Measurements from ENCODE around the gene TMEM107.

Gene TMEM107

GRCh38 chr17:8151120-8151640, 25.0 kb downstream of the TMEM107 start (continued):
- peak; percentile 51 for TF ChIP-seq ZBTB10 (tag by site-specific recombination; IDR thresholded peaks at IDR 0.05)
- TF ChIP-seq ZNF324 (tag by site-specific recombination; IDR thresholded peaks at IDR 0.05) = 0 out of 2 replicates have a peak, but pooled peaks have one; percentile 42
- TF ChIP-seq KLF16 (tag by site-specific recombination; IDR thresholded peaks at IDR 0.05) = peak; percentile 47; the same call in 1 of the 2 replicates
- peak; percentile 72 for TF ChIP-seq SP3 (tag by site-specific recombination; IDR thresholded peaks at IDR 0.05)
- TF ChIP-seq MYNN (tag by site-specific recombination; IDR thresholded peaks at IDR 0.05; ENCODE audit: borderline replicate concordance) = 0 out of 2 replicates have a peak, but pooled peaks have one; percentile 48
- TF ChIP-seq FEZF1 (tag by site-specific recombination; IDR thresholded peaks at IDR 0.05) = no peak
- TF ChIP-seq KLF9 (tag by site-specific recombination; IDR thresholded peaks at IDR 0.05; ENCODE audit: low read depth) = peak; percentile 84
- TF ChIP-seq, protein P1, sequence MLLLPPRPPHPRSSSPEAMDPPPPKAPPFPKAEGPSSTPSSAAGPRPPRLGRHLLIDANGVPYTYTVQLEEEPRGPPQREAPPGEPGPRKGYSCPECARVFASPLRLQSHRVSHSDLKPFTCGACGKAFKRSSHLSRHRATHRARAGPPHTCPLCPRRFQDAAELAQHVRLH (tag by site-specific recombination; IDR thresholded peaks at IDR 0.05) = no peak
- no peak for TF ChIP-seq ZNF530 (tag by site-specific recombination; IDR thresholded peaks at IDR 0.05; ENCODE audit: low read depth)
- peak; percentile 48 for TF ChIP-seq KLF1 (tag by site-specific recombination; IDR thresholded peaks at IDR 0.05)
- TF ChIP-seq ZNF10 (tag by site-specific recombination; IDR thresholded peaks at IDR 0.05) = peak; percentile 49; the same call in 1 of the 2 replicates
- TF ChIP-seq ZEB2 (tag by site-specific recombination; IDR thresholded peaks at IDR 0.05) = 0 out of 2 replicates have a peak, but pooled peaks have one; percentile 26
- TF ChIP-seq, protein P2, sequence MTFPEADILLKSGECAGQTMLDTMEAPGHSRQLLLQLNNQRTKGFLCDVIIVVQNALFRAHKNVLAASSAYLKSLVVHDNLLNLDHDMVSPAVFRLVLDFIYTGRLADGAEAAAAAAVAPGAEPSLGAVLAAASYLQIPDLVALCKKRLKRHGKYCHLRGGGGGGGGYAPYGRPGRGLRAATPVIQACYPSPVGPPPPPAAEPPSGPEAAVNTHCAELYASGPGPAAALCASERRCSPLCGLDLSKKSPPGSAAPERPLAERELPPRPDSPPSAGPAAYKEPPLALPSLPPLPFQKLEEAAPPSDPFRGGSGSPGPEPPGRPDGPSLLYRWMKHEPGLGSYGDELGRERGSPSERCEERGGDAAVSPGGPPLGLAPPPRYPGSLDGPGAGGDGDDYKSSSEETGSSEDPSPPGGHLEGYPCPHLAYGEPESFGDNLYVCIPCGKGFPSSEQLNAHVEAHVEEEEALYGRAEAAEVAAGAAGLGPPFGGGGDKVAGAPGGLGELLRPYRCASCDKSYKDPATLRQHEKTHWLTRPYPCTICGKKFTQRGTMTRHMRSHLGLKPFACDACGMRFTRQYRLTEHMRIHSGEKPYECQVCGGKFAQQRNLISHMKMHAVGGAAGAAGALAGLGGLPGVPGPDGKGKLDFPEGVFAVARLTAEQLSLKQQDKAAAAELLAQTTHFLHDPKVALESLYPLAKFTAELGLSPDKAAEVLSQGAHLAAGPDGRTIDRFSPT (tag by site-specific recombination; IDR thresholded peaks at IDR 0.05) = 0 out of 2 replicates have a peak, but pooled peaks have one; percentile 31
- peak; percentile 38; the same call in 1 of the 2 replicates for TF ChIP-seq WT1 (tag by site-specific recombination; IDR thresholded peaks at IDR 0.05)
- peak; percentile 71; the same call in 1 of the 2 replicates for TF ChIP-seq GLIS1 (tag by site-specific recombination; IDR thresholded peaks at IDR 0.05)
- no peak for TF ChIP-seq ZNF558 (tag by site-specific recombination; IDR thresholded peaks at IDR 0.05)
- TF ChIP-seq, protein P3, sequence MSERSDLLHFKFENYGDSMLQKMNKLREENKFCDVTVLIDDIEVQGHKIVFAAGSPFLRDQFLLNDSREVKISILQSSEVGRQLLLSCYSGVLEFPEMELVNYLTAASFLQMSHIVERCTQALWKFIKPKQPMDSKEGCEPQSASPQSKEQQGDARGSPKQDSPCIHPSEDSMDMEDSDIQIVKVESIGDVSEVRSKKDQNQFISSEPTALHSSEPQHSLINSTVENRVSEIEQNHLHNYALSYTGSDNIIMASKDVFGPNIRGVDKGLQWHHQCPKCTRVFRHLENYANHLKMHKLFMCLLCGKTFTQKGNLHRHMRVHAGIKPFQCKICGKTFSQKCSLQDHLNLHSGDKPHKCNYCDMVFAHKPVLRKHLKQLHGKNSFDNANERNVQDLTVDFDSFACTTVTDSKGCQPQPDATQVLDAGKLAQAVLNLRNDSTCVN (tag by site-specific recombination; optimal IDR thresholded peaks at IDR 0.05) = peak; percentile 80
- TF ChIP-seq KLF8 (tag by site-specific recombination; IDR thresholded peaks at IDR 0.05) = peak; percentile 45; the same call in 1 of the 2 replicates
- TF ChIP-seq ZNF549 (tag by site-specific recombination; IDR thresholded peaks at IDR 0.05) = no peak
- TF ChIP-seq GLIS2 (tag by site-specific recombination; IDR thresholded peaks at IDR 0.05) = peak; percentile 81
- TF ChIP-seq, protein P4, sequence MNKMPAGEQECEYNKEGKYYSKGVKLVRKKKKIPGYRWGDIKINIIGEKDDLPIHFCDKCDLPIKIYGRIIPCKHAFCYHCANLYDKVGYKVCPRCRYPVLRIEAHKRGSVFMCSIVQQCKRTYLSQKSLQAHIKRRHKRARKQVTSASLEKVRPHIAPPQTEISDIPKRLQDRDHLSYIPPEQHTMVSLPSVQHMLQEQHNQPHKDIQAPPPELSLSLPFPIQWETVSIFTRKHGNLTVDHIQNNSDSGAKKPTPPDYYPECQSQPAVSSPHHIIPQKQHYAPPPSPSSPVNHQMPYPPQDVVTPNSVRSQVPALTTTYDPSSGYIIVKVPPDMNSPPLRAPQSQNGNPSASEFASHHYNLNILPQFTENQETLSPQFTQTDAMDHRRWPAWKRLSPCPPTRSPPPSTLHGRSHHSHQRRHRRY (tag by site-specific recombination; IDR thresholded peaks at IDR 0.05) = no peak
- TF ChIP-seq SP2 (tag by site-specific recombination; IDR thresholded peaks at IDR 0.05) = peak; percentile 80
- TF ChIP-seq ZNF24 (tag by site-specific recombination; IDR thresholded peaks at IDR 0.05) = no peak
- peak; percentile 63 for TF ChIP-seq ZBTB48 (tag by site-specific recombination; IDR thresholded peaks at IDR 0.05)
- TF ChIP-seq KLF10 (tag by site-specific recombination; IDR thresholded peaks at IDR 0.05) = peak; percentile 86
- TF ChIP-seq, protein P5, sequence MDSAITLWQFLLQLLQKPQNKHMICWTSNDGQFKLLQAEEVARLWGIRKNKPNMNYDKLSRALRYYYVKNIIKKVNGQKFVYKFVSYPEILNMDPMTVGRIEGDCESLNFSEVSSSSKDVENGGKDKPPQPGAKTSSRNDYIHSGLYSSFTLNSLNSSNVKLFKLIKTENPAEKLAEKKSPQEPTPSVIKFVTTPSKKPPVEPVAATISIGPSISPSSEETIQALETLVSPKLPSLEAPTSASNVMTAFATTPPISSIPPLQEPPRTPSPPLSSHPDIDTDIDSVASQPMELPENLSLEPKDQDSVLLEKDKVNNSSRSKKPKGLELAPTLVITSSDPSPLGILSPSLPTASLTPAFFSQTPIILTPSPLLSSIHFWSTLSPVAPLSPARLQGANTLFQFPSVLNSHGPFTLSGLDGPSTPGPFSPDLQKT (IDR thresholded peaks at IDR 0.05; ENCODE audit: borderline replicate concordance, low read depth, low read length) = peak; percentile 48; the same call in 1 of the 2 replicates
- TF ChIP-seq ZFHX2 (tag by site-specific recombination; conservative IDR thresholded peaks at IDR 0.05) = peak; percentile 93
